WTC11 (cell line): ENCODE data around the gene USE1. TPM values are rescaled to one million over a fixed set of nuclear protein-coding genes. Genes with fewer than 3 reads are reported as not detected.

Experiments used
- ATAC-seq: fragments of 200-7000 bp; cut with Tn5 transposase; 2 replicates; pipeline ENCODE4 v1.10.0; 2021; ENCODE audit warnings: mild to moderate bottlenecking, moderate library complexity
- CTCF ChIA-PET: fragments of 300-600 bp; sonication (Branson Sonifier 250); formaldehyde crosslinking; loops from one replicate; lab custom pipeline; 2021; ENCODE audit warnings: antibody characterized with exemption; lab: Charles Lee
- POLR2A ChIA-PET: fragments of 350-600 bp; sonication (Branson Sonifier 250); formaldehyde crosslinking; loops from one replicate; lab custom pipeline; 2021; ENCODE audit warnings: antibody characterized with exemption; lab: Charles Lee
- DNase-seq: peaks from one replicate; pipeline ENCODE4 v3.0.0; 2021; ENCODE audit warnings: low spot score
- H3K27ac Mint-ChIP-seq: 2 replicates; pipeline ENCODE4 v1.8.0; 2021; ENCODE audit warnings: mixed read lengths
- H3K27me3 Mint-ChIP-seq: 2 replicates; pipeline ENCODE4 v1.8.0; 2021; ENCODE audit warnings: low read depth, mild to moderate bottlenecking, moderate library complexity, mixed read lengths
- H3K36me3 Mint-ChIP-seq: 2 replicates; pipeline ENCODE4 v1.8.0; 2021; ENCODE audit warnings: mixed read lengths
- H3K4me1 Mint-ChIP-seq: 2 replicates; pipeline ENCODE4 v1.8.0; 2022; ENCODE audit warnings: mixed read lengths
- H3K4me3 Mint-ChIP-seq: 2 replicates; pipeline ENCODE4 v1.8.0; 2021; ENCODE audit warnings: mild to moderate bottlenecking, moderate library complexity, mixed read lengths
- H3K9me3 Mint-ChIP-seq: 2 replicates; pipeline ENCODE4 v1.8.0; 2021; ENCODE audit warnings: mixed read lengths
- AR ChIP-seq: fragments of 250-450 bp; sonication (Bioruptor Pico); IDR thresholded peaks from 2 replicates; pipeline ENCODE4 v1.9.0; 2021; ENCODE audit warnings: mild to moderate bottlenecking
- ATF6 ChIP-seq: sonication (generic); formaldehyde crosslinking; IDR thresholded peaks from 2 replicates; pipeline ENCODE4 v1.8.1; 2023; ENCODE audit warnings: mild to moderate bottlenecking, missing genetic modification reagents
- E2F1 ChIP-seq: sonication (generic); formaldehyde crosslinking; IDR thresholded peaks from 2 replicates; pipeline ENCODE4 v1.8.0; 2022; ENCODE audit warnings: mild to moderate bottlenecking, missing genetic modification reagents
- E2F4 ChIP-seq: sonication (generic); formaldehyde crosslinking; IDR thresholded peaks from 2 replicates; pipeline ENCODE4 v1.8.1; 2022; ENCODE audit warnings: low read depth, mild to moderate bottlenecking, moderate library complexity, missing genetic modification reagents, borderline replicate concordance
- ETV6 ChIP-seq: sonication (generic); formaldehyde crosslinking; IDR thresholded peaks from 2 replicates; pipeline ENCODE4 v1.8.1; 2022; ENCODE audit warnings: mild to moderate bottlenecking, missing genetic modification reagents
- FOXK1 ChIP-seq: sonication (generic); formaldehyde crosslinking; IDR thresholded peaks from 2 replicates; pipeline ENCODE4 v1.8.0; 2022; ENCODE audit warnings: mild to moderate bottlenecking, moderate library complexity, missing genetic modification reagents
- FOXP1 ChIP-seq: sonication (generic); formaldehyde crosslinking; IDR thresholded peaks from 2 replicates; pipeline ENCODE4 v1.8.0; 2022; ENCODE audit warnings: missing genetic modification reagents, mild to moderate bottlenecking, moderate library complexity, borderline replicate concordance
- GABPB1 ChIP-seq: sonication (generic); formaldehyde crosslinking; IDR thresholded peaks from 2 replicates; pipeline ENCODE4 v1.8.1; 2023; ENCODE audit warnings: mild to moderate bottlenecking, missing genetic modification reagents
- JUN ChIP-seq: sonication (generic); formaldehyde crosslinking; IDR thresholded peaks from 2 replicates; pipeline ENCODE4 v1.8.0; 2023; ENCODE audit warnings: mild to moderate bottlenecking, missing genetic modification reagents
- KAT7 ChIP-seq: sonication (generic); formaldehyde crosslinking; IDR thresholded peaks from 2 replicates; pipeline ENCODE4 v1.8.1; 2023; ENCODE audit warnings: missing genetic modification reagents, mild to moderate bottlenecking, borderline replicate concordance
- MAX ChIP-seq: sonication (generic); formaldehyde crosslinking; IDR thresholded peaks from 2 replicates; pipeline ENCODE4 v1.8.0; 2022; ENCODE audit warnings: mild to moderate bottlenecking, missing genetic modification reagents
- MLX ChIP-seq: sonication (generic); formaldehyde crosslinking; IDR thresholded peaks from 2 replicates; pipeline ENCODE4 v1.8.1; 2023; ENCODE audit warnings: mild to moderate bottlenecking, missing genetic modification reagents, moderate library complexity
- MYBL2 ChIP-seq: sonication (generic); formaldehyde crosslinking; IDR thresholded peaks from 2 replicates; pipeline ENCODE4 v1.8.1; 2023; ENCODE audit warnings: mild to moderate bottlenecking, moderate library complexity, missing genetic modification reagents
- NFE2L1 ChIP-seq: sonication (generic); formaldehyde crosslinking; IDR thresholded peaks from 2 replicates; pipeline ENCODE4 v1.8.1; 2023; ENCODE audit warnings: missing genetic modification reagents
- PRRX2 ChIP-seq: fragments of 250-450 bp; sonication (Bioruptor Pico); IDR thresholded peaks from 2 replicates; pipeline ENCODE4 v1.8.0; 2021; ENCODE audit warnings: mild to moderate bottlenecking
- RELA ChIP-seq: sonication (generic); formaldehyde crosslinking; IDR thresholded peaks from 2 replicates; pipeline ENCODE4 v1.8.1; 2022; ENCODE audit warnings: missing genetic modification reagents, mild to moderate bottlenecking, borderline replicate concordance
- SMAD4 ChIP-seq: sonication (generic); formaldehyde crosslinking; IDR thresholded peaks from 2 replicates; pipeline ENCODE4 v1.8.0; 2022; ENCODE audit warnings: mild to moderate bottlenecking, missing genetic modification reagents
- TCF7 ChIP-seq: sonication (generic); formaldehyde crosslinking; IDR thresholded peaks from 2 replicates; pipeline ENCODE4 v1.8.0; 2022; ENCODE audit warnings: mild to moderate bottlenecking, low read depth, missing genetic modification reagents, moderate library complexity
- TEAD1 ChIP-seq: sonication (generic); formaldehyde crosslinking; IDR thresholded peaks from 2 replicates; pipeline ENCODE4 v1.8.0; 2022; ENCODE audit warnings: mild to moderate bottlenecking, missing genetic modification reagents
- USF1 ChIP-seq: sonication (generic); formaldehyde crosslinking; IDR thresholded peaks from 2 replicates; pipeline ENCODE4 v1.8.0; 2022; ENCODE audit warnings: mild to moderate bottlenecking, missing genetic modification reagents
- ZBTB43 ChIP-seq: sonication (generic); formaldehyde crosslinking; IDR thresholded peaks from 2 replicates; pipeline ENCODE4 v1.8.1; 2023; ENCODE audit warnings: mild to moderate bottlenecking, missing genetic modification reagents
- ZMAT4 ChIP-seq: fragments of 250-450 bp; sonication (Bioruptor Pico); IDR thresholded peaks from 2 replicates; pipeline ENCODE4 v1.9.0; 2021; ENCODE audit warnings: mild to moderate bottlenecking
- ZNF138 ChIP-seq: sonication (generic); formaldehyde crosslinking; conservative IDR thresholded peaks from 2 replicates; pipeline ENCODE4 v1.8.1; 2022; ENCODE audit warnings: mild to moderate bottlenecking, moderate library complexity, missing genetic modification reagents
- ZNF219 ChIP-seq: sonication (generic); formaldehyde crosslinking; IDR thresholded peaks from 2 replicates; pipeline ENCODE4 v1.8.0; 2023; ENCODE audit warnings: missing genetic modification reagents, mild to moderate bottlenecking, borderline replicate concordance
- ZNF232 ChIP-seq: sonication (generic); formaldehyde crosslinking; IDR thresholded peaks from 2 replicates; pipeline ENCODE4 v1.8.0; 2022; ENCODE audit warnings: mild to moderate bottlenecking, missing genetic modification reagents
- ZNF671 ChIP-seq: fragments of 250-450 bp; sonication (Bioruptor Pico); IDR thresholded peaks from 2 replicates; pipeline ENCODE4 v1.8.0; 2021; ENCODE audit warnings: mild to moderate bottlenecking
- total RNA-seq: library from RNA; stranded (reverse); gene quantifications from 3 replicates; pipeline ENCODE4 v1.2.3, GENCODE V29; 2021

Gene USE1
- total RNA-seq, 1 experiment from 2014 or later, result 14.2 TPM

GRCh38 chr19:17235300-17235970 lies 20.3 kb downstream of the USE1 start:
- DNase-seq, result peak; percentile 68
- H3K36me3 Mint-ChIP-seq, result peaks cover 40% of the 10 kb centered on the region
- H3K27ac Mint-ChIP-seq, result no peak overlapping the region
- H3K4me1 Mint-ChIP-seq, result peaks cover 27% of the 10 kb centered on the region
- no peaks in the 10 kb centered on the region for H3K27me3 Mint-ChIP-seq
- CTCF ChIA-PET, result interaction anchor here (1.0 to 3.2 kb wide), 11 partner anchors 8 to 190 kb away, joined by 3 to 12 read pairs (median 6); partner anchors contain the start of genes MRPL34, OCEL1 and USE1
- peak; percentile 36 for ATAC-seq
- peak overlapping the region; percentile 80 for H3K4me3 Mint-ChIP-seq
- POLR2A ChIA-PET, result interaction anchor here (0.6 to 2.8 kb wide), 9 partner anchors 9 to 159 kb away, joined by 3 to 11 read pairs (median 6); partner anchors contain the start of genes BABAM1, OCEL1 and USE1
- H3K9me3 Mint-ChIP-seq, result no peaks in the 10 kb centered on the region
- TF ChIP-seq FOXP1 (peak; percentile 97), MAX (peak; percentile 63; the same call in 1 of the 2 replicates), E2F4 (CRISPR knock-in tag) (peak; percentile 39), AR (CRISPR knock-in tag) (no peak), E2F1 (CRISPR knock-in tag) (no peak), MYBL2 (peak; percentile 35; the same call in 1 of the 2 replicates), TCF7 (CRISPR knock-in tag) (0 out of 2 replicates have a peak, but pooled peaks have one; percentile 74), KAT7 (CRISPR knock-in tag) (peak; percentile 85; the same call in 1 of the 2 replicates), ZNF138 (0 out of 2 replicates have a peak, but pooled peaks have one; percentile 42), RELA (peak; percentile 76; the same call in 1 of the 2 replicates), ZBTB43 (CRISPR knock-in tag) (peak; percentile 82; the same call in 1 of the 2 replicates), ZNF232 (peak; percentile 58), GABPB1 (CRISPR knock-in tag) (no peak), ETV6 (CRISPR knock-in tag) (peak; percentile 37; the same call in 1 of the 2 replicates), ZMAT4 (CRISPR knock-in tag) (no peak), ATF6 (CRISPR knock-in tag) (no peak), FOXK1 (CRISPR knock-in tag) (peak; percentile 48; the same call in 1 of the 2 replicates), SMAD4 (CRISPR knock-in tag) (no peak), NFE2L1 (CRISPR knock-in tag) (no peak; the same call in none of the 2 replicates), MLX (CRISPR knock-in tag) (0 out of 2 replicates have a peak, but pooled peaks have one; percentile 37), JUN (0 out of 2 replicates have a peak, but pooled peaks have one; percentile 17), USF1 (no peak), ZNF671 (CRISPR knock-in tag) (no peak), TEAD1 (no peak), PRRX2 (CRISPR knock-in tag) (no peak), ZNF219 (no peak)
